ENCODE data around the gene TMEM243.

GRCh38 chr7:87263537-87263936 lies 44.0 kb upstream of the TMEM243 start:
- TF ChIP-seq POLR2A (IDR thresholded peaks at IDR 0.05; ENCODE audit: extremely low read depth, insufficient read length) (no peak), CTCF (IDR thresholded peaks at IDR 0.05; ENCODE audit: low read depth, low read length) (no peak), MAX (IDR thresholded peaks at IDR 0.05; ENCODE audit: low read depth, low read length) (no peak), MYC (IDR thresholded peaks at IDR 0.05; ENCODE audit: low read depth, low read length) (no peak)
